Panc1 (cell line): ENCODE measurements around the gene SYP. TPM values are rescaled to one million over a fixed set of nuclear protein-coding genes. Genes with fewer than 3 reads are reported as not detected.

Source experiments
- ATAC-seq: fragments of 200-7000 bp; cut with Tn5 transposase; 2 replicates; pipeline ENCODE4 v1.9.1; 2020; ENCODE audit warnings: mild to moderate bottlenecking, moderate library complexity
- BruUV-seq: library from RNA; stranded (reverse); fragments of 400-500 nt; replicated peaks from 2 replicates; lab custom pipeline; 2021; lab: Mats Ljungman, UMichigan
- CTCF ChIA-PET: fragments of 300-600 bp; sonication (Branson Sonifier 250); formaldehyde crosslinking; loops from one replicate; lab custom pipeline; 2022; ENCODE audit warnings: antibody characterized with exemption; lab: Charles Lee
- POLR2A ChIA-PET: fragments of 300-600 bp; sonication (Branson Sonifier 250); formaldehyde crosslinking; loops from one replicate; lab custom pipeline; 2022; ENCODE audit warnings: antibody characterized with exemption; lab: Charles Lee
- DNase-seq: peaks from one replicate; pipeline ENCODE4 v3.0.0-alpha.2; 2010; ENCODE audit warnings: low read depth, low spot score
- H3K27ac ChIP-seq: 2 replicates; pipeline ENCODE4 v1.5.1; 2011; ENCODE audit warnings: mild to moderate bottlenecking, low read length, inconsistent platforms
- H3K27me3 ChIP-seq: fragments of 200-500 bp; sonication (Bioruptor generic); 2 replicates; pipeline ENCODE4 v1.6.0; 2014; ENCODE audit warnings: low read length, inconsistent platforms; ENCODE audit not compliant: control insufficient read depth, insufficient read depth
- H3K36me3 ChIP-seq: fragments of 200-500 bp; sonication (Bioruptor generic); 2 replicates; pipeline ENCODE4 v1.5.1; 2014; ENCODE audit warnings: inconsistent platforms, mild to moderate bottlenecking, low read length, moderate library complexity; ENCODE audit not compliant: control insufficient read depth, insufficient read depth
- H3K4me1 ChIP-seq: 2 replicates; pipeline ENCODE4 v1.5.1; 2011; ENCODE audit warnings: inconsistent platforms, mild to moderate bottlenecking, low read length, moderate library complexity; ENCODE audit not compliant: control insufficient read depth, insufficient read depth
- H3K4me3 ChIP-seq, 2 experiments: 2 replicates each; pipeline ENCODE4 v1.5.1; 2011 to 2012; ENCODE audit warnings: low read depth in 2 of 2, low read length in 2 of 2, mild to moderate bottlenecking in 2 of 2, inconsistent platforms in 1 of 2, moderate library complexity in 1 of 2
- H3K9me3 ChIP-seq: fragments of 200-500 bp; sonication (Bioruptor generic); 2 replicates; pipeline ENCODE4 v1.5.1; 2014; ENCODE audit warnings: low read depth, mild to moderate bottlenecking, inconsistent platforms, low read length, moderate library complexity; ENCODE audit not compliant: control insufficient read depth, insufficient read depth
- POLR2AphosphoS5 ChIP-seq: IDR thresholded peaks from 2 replicates; pipeline ENCODE4 v1.6.1; 2012; ENCODE audit warnings: mild to moderate bottlenecking, low read depth, low read length, moderate library complexity
- SIN3A ChIP-seq: IDR thresholded peaks from 2 replicates; pipeline ENCODE4 v1.6.1; 2012; ENCODE audit warnings: low read depth, mild to moderate bottlenecking, low read length, moderate library complexity, borderline replicate concordance; ENCODE audit not compliant: insufficient read depth
- TCF7L2 ChIP-seq: IDR thresholded peaks from 2 replicates; pipeline ENCODE4 v1.6.1; 2011; ENCODE audit warnings: mild to moderate bottlenecking, low read depth, low read length, inconsistent platforms
- in situ Hi-C: cut with HindIII; loops from 2 replicates; pipeline ENCODE4 v1.10.0; 2016; ENCODE audit warnings: low sequenced_read_pairs, low pct_unique_long_range_greater_than_20kb
- intact Hi-C: fragments of 100-400 bp; cut with micrococcal nuclease; formaldehyde crosslinking; loops from one replicate; pipeline ENCODE4 v1.10.0; 2022; ENCODE audit not compliant: unreplicated experiment
- total RNA-seq: library from RNA; stranded (reverse); gene quantifications from one replicate; pipeline ENCODE4 v1.2.1, GENCODE V29; 2021; ENCODE audit not compliant: unreplicated experiment
- TF ChIP-seq, protein P1 (sequence below): fragments of 450-650 bp; IDR thresholded peaks from 2 replicates; pipeline ENCODE4 v1.5.1; 2017; ENCODE audit warnings: mild to moderate bottlenecking
- TF ChIP-seq, protein P2 (sequence below), 2 experiments: IDR thresholded peaks; 2 replicates each; pipeline ENCODE4 v1.6.1; 2011 to 2012; ENCODE audit warnings: low read depth in 2 of 2, control low read depth in 1 of 2, low read length in 1 of 2, mild to moderate bottlenecking in 1 of 2, moderate library complexity in 1 of 2; ENCODE audit not compliant: insufficient read depth in 1 of 2

The SYP gene
- total RNA-seq, 1 experiment from 2014 or later, result 12.4 TPM

DNA sequence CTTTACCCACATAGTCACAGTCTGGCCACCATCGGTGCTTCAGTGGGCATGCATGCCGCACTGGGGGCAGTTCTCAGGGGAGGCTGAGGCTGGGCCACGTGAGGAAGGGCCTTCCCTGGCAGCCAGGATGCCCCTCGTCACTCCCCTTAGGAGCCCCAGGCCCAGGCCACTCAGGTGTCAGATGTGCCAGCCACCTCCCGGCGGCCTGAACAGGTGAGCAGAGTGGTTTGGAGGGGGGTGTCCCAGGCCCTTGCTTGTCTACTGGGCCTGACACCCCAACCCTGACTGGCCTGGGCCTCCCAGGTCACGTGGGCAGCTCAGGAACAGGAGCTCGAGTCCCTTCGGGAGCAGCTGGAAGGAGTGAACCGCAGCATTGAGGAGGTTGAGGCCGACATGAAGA, 47.4 kb upstream of the SYP start:
- Histone ChIP-seq H3K9me3 (no peaks in the 10 kb centered on the region), H3K27ac (no peak overlapping the region), H3K27me3 (no peaks in the 10 kb centered on the region), H3K36me3 (no peaks in the 10 kb centered on the region), H3K4me1 (no peaks in the 10 kb centered on the region), H3K4me3 (no peak overlapping the region)
- DNase-seq, result no peak
- ATAC-seq, result no peak
- POLR2A ChIA-PET, result no interaction called here
- intact Hi-C loops (no loop called here), in situ Hi-C loops (no loop called here)
- no TSS peak for BruUV-seq
- CTCF ChIA-PET, result no interaction called here
- TF ChIP-seq, protein P1, sequence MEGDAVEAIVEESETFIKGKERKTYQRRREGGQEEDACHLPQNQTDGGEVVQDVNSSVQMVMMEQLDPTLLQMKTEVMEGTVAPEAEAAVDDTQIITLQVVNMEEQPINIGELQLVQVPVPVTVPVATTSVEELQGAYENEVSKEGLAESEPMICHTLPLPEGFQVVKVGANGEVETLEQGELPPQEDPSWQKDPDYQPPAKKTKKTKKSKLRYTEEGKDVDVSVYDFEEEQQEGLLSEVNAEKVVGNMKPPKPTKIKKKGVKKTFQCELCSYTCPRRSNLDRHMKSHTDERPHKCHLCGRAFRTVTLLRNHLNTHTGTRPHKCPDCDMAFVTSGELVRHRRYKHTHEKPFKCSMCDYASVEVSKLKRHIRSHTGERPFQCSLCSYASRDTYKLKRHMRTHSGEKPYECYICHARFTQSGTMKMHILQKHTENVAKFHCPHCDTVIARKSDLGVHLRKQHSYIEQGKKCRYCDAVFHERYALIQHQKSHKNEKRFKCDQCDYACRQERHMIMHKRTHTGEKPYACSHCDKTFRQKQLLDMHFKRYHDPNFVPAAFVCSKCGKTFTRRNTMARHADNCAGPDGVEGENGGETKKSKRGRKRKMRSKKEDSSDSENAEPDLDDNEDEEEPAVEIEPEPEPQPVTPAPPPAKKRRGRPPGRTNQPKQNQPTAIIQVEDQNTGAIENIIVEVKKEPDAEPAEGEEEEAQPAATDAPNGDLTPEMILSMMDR, result no peak
- TF ChIP-seq SIN3A (no peak), POLR2AphosphoS5 (no peak), TCF7L2 (no peak)
- TF ChIP-seq, protein P2, sequence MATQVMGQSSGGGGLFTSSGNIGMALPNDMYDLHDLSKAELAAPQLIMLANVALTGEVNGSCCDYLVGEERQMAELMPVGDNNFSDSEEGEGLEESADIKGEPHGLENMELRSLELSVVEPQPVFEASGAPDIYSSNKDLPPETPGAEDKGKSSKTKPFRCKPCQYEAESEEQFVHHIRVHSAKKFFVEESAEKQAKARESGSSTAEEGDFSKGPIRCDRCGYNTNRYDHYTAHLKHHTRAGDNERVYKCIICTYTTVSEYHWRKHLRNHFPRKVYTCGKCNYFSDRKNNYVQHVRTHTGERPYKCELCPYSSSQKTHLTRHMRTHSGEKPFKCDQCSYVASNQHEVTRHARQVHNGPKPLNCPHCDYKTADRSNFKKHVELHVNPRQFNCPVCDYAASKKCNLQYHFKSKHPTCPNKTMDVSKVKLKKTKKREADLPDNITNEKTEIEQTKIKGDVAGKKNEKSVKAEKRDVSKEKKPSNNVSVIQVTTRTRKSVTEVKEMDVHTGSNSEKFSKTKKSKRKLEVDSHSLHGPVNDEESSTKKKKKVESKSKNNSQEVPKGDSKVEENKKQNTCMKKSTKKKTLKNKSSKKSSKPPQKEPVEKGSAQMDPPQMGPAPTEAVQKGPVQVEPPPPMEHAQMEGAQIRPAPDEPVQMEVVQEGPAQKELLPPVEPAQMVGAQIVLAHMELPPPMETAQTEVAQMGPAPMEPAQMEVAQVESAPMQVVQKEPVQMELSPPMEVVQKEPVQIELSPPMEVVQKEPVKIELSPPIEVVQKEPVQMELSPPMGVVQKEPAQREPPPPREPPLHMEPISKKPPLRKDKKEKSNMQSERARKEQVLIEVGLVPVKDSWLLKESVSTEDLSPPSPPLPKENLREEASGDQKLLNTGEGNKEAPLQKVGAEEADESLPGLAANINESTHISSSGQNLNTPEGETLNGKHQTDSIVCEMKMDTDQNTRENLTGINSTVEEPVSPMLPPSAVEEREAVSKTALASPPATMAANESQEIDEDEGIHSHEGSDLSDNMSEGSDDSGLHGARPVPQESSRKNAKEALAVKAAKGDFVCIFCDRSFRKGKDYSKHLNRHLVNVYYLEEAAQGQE (IDR thresholded peaks at IDR 0.05; ENCODE audit: insufficient read depth in 1 of 2, low read depth in 2 of 2, low read length in 1 of 2), result no peak

DNA sequence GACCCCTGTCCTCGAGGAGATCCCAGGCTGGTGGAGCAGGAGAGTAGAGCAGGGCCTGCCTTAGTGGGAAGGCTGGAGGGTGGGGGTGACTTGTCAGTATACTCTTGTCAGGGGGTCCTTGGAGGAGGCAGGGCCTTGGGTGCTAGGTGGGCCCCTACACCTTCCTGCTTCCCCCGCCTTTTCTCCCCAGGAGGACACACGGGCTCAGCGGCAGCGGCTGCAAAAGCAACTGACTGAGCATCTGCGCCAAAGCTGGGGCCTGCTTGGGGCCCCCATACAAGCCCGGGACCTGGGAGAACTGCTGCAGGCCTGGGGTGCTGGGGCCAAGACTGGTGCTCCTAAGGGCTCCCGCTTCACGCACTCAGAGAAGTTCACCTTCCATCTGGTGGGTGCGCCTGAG, 46.5 kb upstream of the SYP start:
- in situ Hi-C loops (no loop called here), intact Hi-C loops (no loop called here)
- TF ChIP-seq, protein P2 (IDR thresholded peaks at IDR 0.05; ENCODE audit: insufficient read depth in 1 of 2, low read depth in 2 of 2, low read length in 1 of 2), result no peak
- TF ChIP-seq, protein P1, result no peak
- TF ChIP-seq TCF7L2 (no peak), POLR2AphosphoS5 (no peak), SIN3A (no peak)
- ATAC-seq, result no peak
- Histone ChIP-seq H3K4me3 (no peak overlapping the region), H3K9me3 (no peaks in the 10 kb centered on the region), H3K27ac (no peak overlapping the region), H3K27me3 (no peaks in the 10 kb centered on the region), H3K36me3 (no peaks in the 10 kb centered on the region), H3K4me1 (no peaks in the 10 kb centered on the region)
- DNase-seq, result no peak
- ChIA-PET CTCF (no interaction called here), POLR2A (no interaction called here)
- no TSS peak for BruUV-seq
